HCT116 (cell line): ENCODE results near the gene CYSTM1. TPM values are rescaled to one million over a fixed set of nuclear protein-coding genes. Genes with fewer than 3 reads are reported as not detected.

Source experiments
- ATAC-seq: fragments of 200-7000 bp; cut with Tn5 transposase; 2 replicates; pipeline ENCODE4 v1.9.1; 2020; ENCODE audit warnings: mild to moderate bottlenecking, moderate library complexity
- BruUV-seq: library from RNA; stranded (reverse); fragments of 400-500 nt; replicated peaks from 2 replicates; lab custom pipeline; 2021; lab: Mats Ljungman, UMichigan
- CTCF ChIA-PET: fragments of 300-600 bp; sonication (Branson Sonifier 250); formaldehyde crosslinking; loops from one replicate; lab custom pipeline; 2021; ENCODE audit warnings: antibody characterized with exemption; lab: Charles Lee
- POLR2A ChIA-PET: fragments of 300-600, 350-600 bp; sonication (Branson Sonifier 250); formaldehyde crosslinking; loops from one replicate; lab custom pipeline; 2021; ENCODE audit warnings: antibody characterized with exemption; lab: Charles Lee
- RAD21 ChIA-PET, 2 experiments: fragments of 300-600 bp; sonication (Branson Sonifier 250); formaldehyde crosslinking; loops; one replicate each; lab custom pipeline; 2023; ENCODE audit warnings: low total read pairs in 2 of 2; ENCODE audit not compliant: uncharacterized antibody in 2 of 2, unreplicated experiment in 2 of 2, low non-redundant PET in 1 of 2; lab: Charles Lee
- DNase-seq: peaks from one replicate; pipeline ENCODE4 v3.0.0-alpha.2; 2010; ENCODE audit warnings: low read depth, low spot score
- H2AFZ ChIP-seq: fragments of 200-600 bp; shearing (Covaris generic), sonication (generic); 2 replicates; pipeline ENCODE4 v1.6.1; 2017; ENCODE audit warnings: low read depth, mixed run types, mixed read lengths, antibody characterized with exemption, low read length; ENCODE audit not compliant: poor library complexity, severe bottlenecking
- H3K27ac ChIP-seq: 2 replicates; pipeline ENCODE4 v1.5.1; 2012; ENCODE audit warnings: low read depth, low read length
- H3K27me3 ChIP-seq: fragments of 200-600 bp; sonication (generic); 2 replicates; pipeline ENCODE4 v1.6.1; 2016; ENCODE audit warnings: mixed run types, low read length, mixed read lengths; ENCODE audit not compliant: insufficient read depth
- H3K36me3 ChIP-seq, 2 experiments: fragments of 200-500 bp in 1 of 2; fragments of 200-600 bp in 1 of 2; sonication (Bioruptor generic) in 1 of 2; sonication (generic) in 1 of 2; 2 replicates each; pipeline versions ENCODE4 v1.5.1 to v1.6.1; 2014 to 2016; ENCODE audit warnings: low read length in 2 of 2, inconsistent platforms in 1 of 2, mixed read lengths in 1 of 2, mixed run types in 1 of 2; ENCODE audit not compliant: insufficient read depth in 2 of 2, control insufficient read depth in 1 of 2
- H3K4me1 ChIP-seq, 2 experiments: fragments of 200-600 bp in 1 of 2; sonication (generic) in 1 of 2; 2 replicates each; pipeline versions ENCODE4 v1.5.1 to v1.6.1; 2012 to 2017; ENCODE audit warnings: low read length in 2 of 2, inconsistent platforms in 1 of 2, mild to moderate bottlenecking in 1 of 2, mixed read lengths in 1 of 2, mixed run types in 1 of 2, moderate library complexity in 1 of 2; ENCODE audit not compliant: insufficient read depth in 2 of 2, control insufficient read depth in 1 of 2
- H3K4me2 ChIP-seq: fragments of 200-600 bp; sonication (generic); 2 replicates; pipeline ENCODE4 v1.6.1; 2017; ENCODE audit warnings: mixed run types, low read length, mixed read lengths
- H3K4me3 ChIP-seq, 2 experiments: fragments of 200-600 bp in 1 of 2; sonication (generic) in 1 of 2; replicated peaks in 1 of 2; 2 replicates each; pipeline ENCODE4 v1.5.1; 2011 to 2016; ENCODE audit warnings: low read length in 2 of 2, control low read depth in 1 of 2, low read depth in 1 of 2, mild to moderate bottlenecking in 1 of 2, mixed read lengths in 1 of 2, mixed run types in 1 of 2
- H3K79me2 ChIP-seq: fragments of 200-600 bp; sonication (generic); 2 replicates; pipeline ENCODE4 v1.6.1; 2017; ENCODE audit warnings: mild to moderate bottlenecking, mixed run types, low read length, moderate library complexity, mixed read lengths; ENCODE audit not compliant: insufficient read depth
- H3K9ac ChIP-seq: fragments of 200-600 bp; sonication (generic); 2 replicates; pipeline ENCODE4 v1.6.1; 2016; ENCODE audit warnings: low read length, mixed read lengths
- H3K9me2 ChIP-seq: fragments of 200-600 bp; sonication (generic), shearing (Covaris generic); 2 replicates; pipeline ENCODE4 v1.6.1; 2017; ENCODE audit warnings: mixed run types, mild to moderate bottlenecking, moderate library complexity; ENCODE audit not compliant: insufficient read depth
- H3K9me3 ChIP-seq, 2 experiments: fragments of 200-500 bp in 1 of 2; fragments of 200-600 bp in 1 of 2; sonication (Bioruptor generic) in 1 of 2; sonication (generic) in 1 of 2; 2 replicates each; pipeline ENCODE4 v1.6.1; 2014 to 2017; ENCODE audit warnings: low read length in 2 of 2, mixed read lengths in 2 of 2, inconsistent platforms in 1 of 2, low read depth in 1 of 2, mild to moderate bottlenecking in 1 of 2, mixed run types in 1 of 2, moderate library complexity in 1 of 2; ENCODE audit not compliant: control insufficient read depth in 1 of 2, insufficient read depth in 1 of 2
- H4K20me1 ChIP-seq: fragments of 200-600 bp; sonication (generic), shearing (Covaris generic); 2 replicates; pipeline ENCODE4 v1.6.1; 2017; ENCODE audit warnings: mixed run types, mild to moderate bottlenecking, moderate library complexity; ENCODE audit not compliant: insufficient read depth
- CEBPB ChIP-seq: IDR thresholded peaks from 2 replicates; pipeline ENCODE4 v1.6.1; 2012; ENCODE audit warnings: low read depth
- CTCF ChIP-seq, 3 experiments: fragments of 200-600 bp in 1 of 3; sonication (generic) in 1 of 3; IDR thresholded peaks in 2 of 3; conservative IDR thresholded peaks in 1 of 3; 2 replicates each; pipeline ENCODE4 v1.5.1; 2012 to 2017; ENCODE audit warnings: low read depth in 2 of 3, low read length in 2 of 3, antibody characterized with exemption in 1 of 3, borderline replicate concordance in 1 of 3, control low read depth in 1 of 3, mild to moderate bottlenecking in 1 of 3, mixed read lengths in 1 of 3, mixed run types in 1 of 3, moderate library complexity in 1 of 3; ENCODE audit not compliant: insufficient read depth in 1 of 3
- EZH2phosphoT487 ChIP-seq: fragments of 200-600 bp; IDR thresholded peaks from 2 replicates; pipeline ENCODE4 v1.6.1; 2018; ENCODE audit warnings: antibody characterized with exemption, borderline replicate concordance
- ZBTB33 ChIP-seq: IDR thresholded peaks from 2 replicates; pipeline ENCODE4 v1.6.1; 2011; ENCODE audit warnings: mild to moderate bottlenecking, low read length, moderate library complexity; ENCODE audit not compliant: insufficient replicate concordance; ENCODE audit errors: extremely low read depth
- intact Hi-C: fragments of 100-400 bp; cut with micrococcal nuclease; formaldehyde crosslinking; loops from 2 replicates; pipeline ENCODE4 v1.10.0; 2022
- total RNA-seq: library from RNA; stranded (reverse); gene quantifications from one replicate; pipeline ENCODE4 v1.2.1, GENCODE V29; 2021; ENCODE audit not compliant: unreplicated experiment

The CYSTM1 gene
- total RNA-seq, 1 experiment from 2014 or later = 56.0 TPM

DNA sequence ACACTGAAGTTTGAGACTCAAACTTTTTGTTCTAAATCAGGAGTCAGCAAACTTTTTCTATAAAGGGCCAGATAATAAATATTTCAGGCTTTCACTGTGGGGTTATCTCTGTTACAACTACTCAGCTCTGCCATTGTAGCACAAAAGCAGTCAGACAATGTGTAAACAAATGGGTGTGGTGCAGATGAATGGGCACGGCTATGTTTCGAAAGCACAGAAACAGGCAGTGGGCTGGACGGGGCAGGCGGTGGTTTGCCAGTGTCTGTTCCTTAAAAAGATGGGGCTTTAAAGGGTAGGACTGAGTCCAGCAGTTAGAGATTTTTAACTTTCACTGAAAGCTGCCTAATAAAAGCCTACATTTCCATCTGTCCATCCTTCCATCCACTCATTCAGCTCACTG is 79.0 kb downstream of the CYSTM1 start:
- ATAC-seq (no peak), DNase-seq (no peak)
- Histone ChIP-seq H3K9me2 (no peaks in the 10 kb centered on the region), H3K36me3 (no peaks in the 10 kb centered on the region; a peak in 1 of 4 replicates), H3K4me2 (no peak overlapping the region), H3K9ac (no peak overlapping the region), H3K4me1 (peaks cover 13 to 46% of the 10 kb centered on the region in 2 experiments), H3K4me3 (no peak overlapping the region), H3K27ac (no peak overlapping the region), H2AFZ (no peak overlapping the region), H3K27me3 (no peaks in the 10 kb centered on the region), H3K9me3 (no peaks in the 10 kb centered on the region), H4K20me1 (no peaks in the 10 kb centered on the region), H3K79me2 (peaks cover 51% of the 10 kb centered on the region; the same call in 1 of the 2 replicates)
- RAD21 ChIA-PET = no interaction called here
- CTCF ChIA-PET = interaction anchor here (1.2 to 1.6 kb wide), 2 partner anchors 10 to 92 kb away, joined by 3 to 4 read pairs; partner anchors contain the start of gene HBEGF
- no TSS peak for BruUV-seq
- intact Hi-C loops = loop anchor here (10.0 kb wide), 1 partner anchor 391 kb away; the partner anchor contains the start of genes IK and NDUFA2
- TF ChIP-seq CEBPB (peak; percentile 54; the same call in 1 of the 2 replicates), CTCF (IDR thresholded peaks at IDR 0.05 in 2 of 3, conservative IDR thresholded peaks at IDR 0.05 in 1 of 3; ENCODE audit: borderline replicate concordance in 1 of 3, insufficient read depth in 1 of 3, low read depth in 2 of 3, low read length in 2 of 3) (no peak)
- POLR2A ChIA-PET = interaction anchor here (3.7 kb wide), 1 partner anchor 92 kb away, joined by 16 read pairs; the partner anchor contains the start of gene HBEGF

DNA sequence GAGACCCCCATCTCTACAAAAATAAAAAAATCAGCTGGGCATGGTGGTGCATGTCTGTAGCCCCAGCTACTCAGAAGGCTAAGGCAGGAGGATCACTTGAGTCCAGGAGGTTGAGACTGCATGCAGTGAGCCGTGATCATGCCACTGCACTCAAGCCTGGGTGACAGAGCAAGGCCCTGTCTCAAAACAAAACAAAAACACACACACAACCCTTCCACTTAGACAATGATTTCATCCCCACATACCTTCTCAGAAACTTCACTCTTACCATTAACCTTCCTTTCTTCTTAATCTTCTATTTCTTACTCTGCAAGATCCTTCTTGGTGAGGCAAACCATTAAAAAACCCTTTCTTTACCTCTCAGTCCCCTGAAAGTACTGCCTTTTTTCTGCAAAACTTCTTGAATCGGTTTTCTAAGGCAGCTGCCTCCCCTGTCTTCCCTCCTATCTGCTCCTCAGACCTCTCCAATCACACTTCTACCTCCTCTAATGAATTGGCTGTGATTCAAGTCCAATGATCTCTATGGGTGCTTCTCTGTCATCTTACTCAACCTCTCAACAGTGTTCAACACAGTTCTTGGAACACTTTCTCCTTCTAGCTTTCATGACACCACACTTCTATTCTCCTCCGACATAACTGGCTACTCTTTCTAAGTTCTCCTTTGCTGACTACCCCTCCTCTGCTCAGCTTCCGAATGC is 80.6 kb downstream of the CYSTM1 start:
- Histone ChIP-seq H3K27me3 (no peaks in the 10 kb centered on the region), H3K4me2 (no peak overlapping the region), H3K27ac (no peak overlapping the region), H3K9ac (no peak overlapping the region), H4K20me1 (no peaks in the 10 kb centered on the region), H3K4me1 (peaks cover 22 to 56% of the 10 kb centered on the region in 2 experiments), H3K9me2 (no peaks in the 10 kb centered on the region), H3K36me3 (no peaks in the 10 kb centered on the region), H3K9me3 (no peaks in the 10 kb centered on the region), H3K4me3 (no peak overlapping the region), H3K79me2 (peaks cover 61% of the 10 kb centered on the region), H2AFZ (no peak overlapping the region)
- BruUV-seq = no TSS peak
- POLR2A ChIA-PET = interaction anchor here (2.8 kb wide), 1 partner anchor 91 kb away, joined by 12 read pairs; the partner anchor contains the start of gene HBEGF
- no peak for ATAC-seq
- intact Hi-C loops = loop anchor here (10.0 kb wide), 1 partner anchor 389 kb away; the partner anchor contains the start of genes IK and NDUFA2
- CTCF ChIA-PET = interaction anchor here (3.2 kb wide), 1 partner anchor 11 kb away, joined by 16 read pairs; no protein-coding TSS in a partner anchor
- TF ChIP-seq ZBTB33 (no peak), EZH2phosphoT487 (no peak)
- no peak for DNase-seq
- RAD21 ChIA-PET = no interaction called here
